ENCODE data around the gene NCAN. TPM values are rescaled to one million over a fixed set of nuclear protein-coding genes. Genes with fewer than 3 reads are reported as not detected.

Gene NCAN
- total and polyA plus RNA-seq, 2 of the 8 experiments (the other 6 are each of a cell fraction or from before 2014, with no cell fraction given) = 2.7 TPM

DNA sequence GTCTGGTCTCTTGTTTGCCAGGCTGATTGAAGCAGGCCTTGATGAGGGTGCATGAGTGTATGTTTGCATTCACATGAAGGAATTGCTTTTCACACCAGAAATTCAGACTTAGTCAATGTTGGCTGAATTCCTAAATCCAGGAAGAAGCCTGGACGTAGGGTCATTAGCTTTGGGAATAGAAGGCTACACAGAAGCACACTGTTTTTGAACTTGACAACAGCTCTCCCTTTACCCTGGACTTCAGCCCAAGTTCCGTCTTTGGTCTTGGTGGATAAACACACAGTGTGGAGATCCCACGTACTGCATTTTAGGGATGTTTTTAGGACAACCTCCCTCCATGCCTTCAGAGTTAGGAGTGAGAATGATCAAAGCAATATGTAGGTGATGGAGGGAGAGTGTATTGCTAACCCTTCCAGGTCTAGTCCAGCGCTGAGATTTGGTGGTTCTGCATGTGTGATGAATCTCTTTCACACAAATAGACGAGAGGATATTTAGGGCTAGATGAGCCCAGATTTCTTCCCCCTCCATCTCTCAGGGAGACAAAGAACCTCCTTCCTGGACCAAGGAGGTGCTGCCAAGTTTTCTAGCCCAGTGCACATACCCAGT is 38.5 kb downstream of the NCAN start:
- no peak overlapping the region for H3K4me3 ChIP-seq (ENCODE audit: extremely low read depth in 1 of 4, insufficient read depth in 2 of 4, low read depth in 3 of 4, low read length in 4 of 4)
- no peak overlapping the region for H3K56ac ChIP-seq (replicated peaks; ENCODE audit: insufficient read length, low read depth, low read length)
- no peak for TF ChIP-seq SUZ12 (IDR thresholded peaks at IDR 0.05; ENCODE audit: low read length)
- no peaks in the 10 kb centered on the region for H3K79me2 ChIP-seq (ENCODE audit: control insufficient read depth in 1 of 2, insufficient read depth in 2 of 2, low read length in 2 of 2)
- no peaks in the 10 kb centered on the region for H3K9me3 ChIP-seq (ENCODE audit: insufficient read depth in 2 of 2, low read depth in 1 of 2, low read length in 1 of 2)
- H2BK20ac ChIP-seq (ENCODE audit: low read length) = no peak overlapping the region
- H3K14ac ChIP-seq (ENCODE audit: insufficient read length) = no peak overlapping the region
- 0 out of 2 replicates have a peak, but pooled peaks cover 2% of the 10 kb centered on the region for H3K23me2 ChIP-seq (ENCODE audit: low read depth, low read length)
- H2BK120ac ChIP-seq (replicated peaks; ENCODE audit: low read depth, low read length) = no peak overlapping the region
- no peaks in the 10 kb centered on the region for H3K4me1 ChIP-seq (replicated peaks in 1 of 4; ENCODE audit: control insufficient read depth in 3 of 4, insufficient read depth in 4 of 4, low read length in 3 of 4)
- H3K27me3 ChIP-seq (replicated peaks in 1 of 4; ENCODE audit: control insufficient read depth in 3 of 4, extremely low read depth in 1 of 4, insufficient read depth in 3 of 4, low read length in 3 of 4) = peaks cover 0 to 6% (median 2%) of the 10 kb centered on the region in 4 experiments; a peak in 4 of 7 replicates
- no peak overlapping the region; a peak in 1 of 7 replicates for H3K9ac ChIP-seq (replicated peaks in 1 of 4; ENCODE audit: extremely low read depth in 1 of 4, low read depth in 3 of 4, low read length in 3 of 4)
- no peak overlapping the region for H4K91ac ChIP-seq (replicated peaks; ENCODE audit: insufficient read length, low read length)
- no peak overlapping the region for H4K8ac ChIP-seq (ENCODE audit: extremely low read depth, insufficient read depth, low read length)
- no peak overlapping the region for H3K4me2 ChIP-seq (ENCODE audit: insufficient read depth in 1 of 2, low read depth in 2 of 2, low read length in 2 of 2)
- H3K27ac ChIP-seq (ENCODE audit: low read depth, low read length) = no peak overlapping the region
- DNase-seq (ENCODE audit: low read depth in 1 of 2, low spot score in 2 of 2) (no peak), FAIRE-seq (no peak)
- H3K79me1 ChIP-seq (ENCODE audit: low read depth, low read length) = no peaks in the 10 kb centered on the region
- no peak overlapping the region for H2BK12ac ChIP-seq (ENCODE audit: low read depth, low read length)
- H3K36me3 ChIP-seq (ENCODE audit: control insufficient read depth in 2 of 4, insufficient read depth in 4 of 4, low read length in 3 of 4) = no peaks in the 10 kb centered on the region
- no peak overlapping the region for H2BK5ac ChIP-seq (ENCODE audit: low read depth, low read length)
- WGBS, 2 experiments (ENCODE audit: extremely low coverage in 1 of 2, insufficient coverage in 1 of 2, insufficient read length in 1 of 2, insufficient replicate concordance in 2 of 2, low coverage in 1 of 2, low lambda C conversion rate in 2 of 2, missing lambda C conversion rate in 1 of 2) = 86% methylated on average over 5 of the region's 5 CpGs; no CpG with 5 or more reads in 1 of the 2 experiments
- H2BK15ac ChIP-seq (ENCODE audit: low read length) = no peak overlapping the region
- H2AK5ac ChIP-seq (ENCODE audit: low read depth, low read length) = no peak overlapping the region
- H4K20me1 ChIP-seq (replicated peaks in 1 of 2; ENCODE audit: control insufficient read depth in 1 of 2, insufficient read depth in 2 of 2, low read length in 2 of 2) = no peaks in the 10 kb centered on the region
- H3K18ac ChIP-seq (ENCODE audit: extremely low read depth, low read length) = no peak overlapping the region
- no peak overlapping the region for H3K23ac ChIP-seq (ENCODE audit: insufficient read length)
- no peak overlapping the region for H2AFZ ChIP-seq (ENCODE audit: low read length)
- no peak overlapping the region for H4K5ac ChIP-seq (ENCODE audit: insufficient read length, low read depth, low read length)
- CTCF ChIA-PET (ENCODE audit: partially characterized antibody) = interaction anchor here (1.1 to 1.7 kb wide), 2 partner anchors 22 to 32 kb away, joined by 4 read pairs; no protein-coding TSS in a partner anchor
- POLR2A ChIA-PET (ENCODE audit: partially characterized antibody) = interaction anchor here (0.6 to 1.5 kb wide), 3 partner anchors 9 to 76 kb away, joined by 3 to 4 read pairs (median 3); a partner anchor contains a TSS
- no peak overlapping the region for H3K4ac ChIP-seq (replicated peaks; ENCODE audit: insufficient read length, low read depth, low read length)
